A172 (cell line): ENCODE measurements around the gene LAIR1. TPM values are rescaled to one million over a fixed set of nuclear protein-coding genes. Genes with fewer than 3 reads are reported as not detected.

Experiments
- DNase-seq: peaks from one replicate; pipeline ENCODE4 v3.0.0-alpha.2; 2015; ENCODE audit warnings: low spot score
- total RNA-seq: library from RNA; depleted of rRNA; stranded (reverse); fragments of >200 nt; shearing (Covaris generic); gene quantifications from 2 replicates; pipeline ENCODE4 v1.2.3, GENCODE V29; 2014; rRNA removed

The LAIR1 gene
- total RNA-seq, 1 experiment from 2014 or later: not detected

DNA sequence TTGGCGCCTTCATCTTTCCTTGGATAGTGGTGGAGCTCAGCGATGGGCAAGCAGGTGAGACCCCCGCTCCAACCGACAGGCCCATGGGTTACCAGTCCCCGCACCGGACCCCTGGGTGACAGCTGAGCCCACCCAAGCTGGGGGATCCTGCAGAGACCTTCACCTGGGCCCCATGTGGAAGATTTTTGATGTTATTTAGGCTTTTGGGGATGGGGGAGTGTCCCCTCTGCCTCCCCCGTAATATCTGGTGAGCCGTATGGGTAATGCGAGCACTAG is 46.8 kb downstream of the LAIR1 start:
- DNase-seq: no peak

DNA sequence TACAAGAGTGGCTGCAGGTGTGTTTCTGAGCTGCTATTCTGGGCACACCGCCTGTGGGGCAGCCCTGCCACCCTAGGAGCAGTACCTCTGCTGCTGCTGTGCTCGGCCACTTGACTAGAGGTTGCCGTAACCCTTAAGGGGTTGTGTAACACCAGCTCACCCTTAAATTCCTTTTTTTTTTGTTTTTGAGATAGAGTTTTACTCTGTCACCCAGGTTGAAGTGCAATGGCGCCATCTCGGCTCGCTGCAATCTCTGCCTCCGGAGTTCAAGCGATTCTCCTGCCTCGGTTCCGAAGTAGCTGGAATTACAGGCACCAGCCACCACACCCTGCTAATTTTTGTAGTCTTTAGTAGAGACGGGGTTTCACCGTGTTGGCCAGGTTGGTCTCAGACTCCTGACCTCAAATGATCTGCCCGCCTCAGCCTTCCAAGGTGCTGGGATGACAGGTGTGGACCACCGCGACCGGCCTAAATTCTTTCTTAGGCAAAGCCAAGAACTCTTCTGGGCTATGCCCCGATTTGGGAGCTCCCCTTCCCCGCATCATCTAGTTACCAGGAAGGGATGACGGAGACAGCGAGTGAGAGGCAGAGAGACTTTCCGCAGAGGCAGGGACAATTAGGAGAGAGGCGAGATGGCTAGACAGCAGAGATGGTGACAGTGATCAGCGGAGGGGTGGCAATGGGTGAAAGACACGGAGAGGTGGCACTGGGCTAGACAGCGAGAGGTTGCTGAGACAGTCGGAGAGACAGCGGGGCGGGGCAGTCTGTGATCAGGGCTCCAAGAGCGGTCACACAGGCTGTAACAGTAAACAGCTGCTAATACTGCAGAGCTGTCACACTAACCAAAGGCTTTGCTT is 47.4 kb downstream of the LAIR1 start:
- DNase-seq: no peak

DNA sequence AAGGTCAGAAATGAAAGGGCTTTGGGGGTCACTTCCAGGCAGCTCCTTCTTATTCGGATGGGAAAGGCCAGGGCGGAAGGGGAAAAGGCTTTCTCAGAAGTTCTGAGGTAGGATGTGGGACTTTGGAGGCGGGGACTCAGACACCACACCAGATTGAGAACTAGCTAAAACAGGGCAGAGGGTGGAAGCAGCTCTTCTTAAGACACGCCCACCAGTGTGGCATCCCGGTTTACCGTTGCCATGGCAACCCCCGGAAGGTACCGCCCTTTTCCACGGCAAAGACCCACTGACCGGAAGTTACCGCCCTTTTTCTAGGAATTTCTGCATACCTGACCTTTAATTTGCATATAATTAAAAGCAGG is 48.0 kb downstream of the LAIR1 start:
- DNase-seq: peak; percentile 35

DNA sequence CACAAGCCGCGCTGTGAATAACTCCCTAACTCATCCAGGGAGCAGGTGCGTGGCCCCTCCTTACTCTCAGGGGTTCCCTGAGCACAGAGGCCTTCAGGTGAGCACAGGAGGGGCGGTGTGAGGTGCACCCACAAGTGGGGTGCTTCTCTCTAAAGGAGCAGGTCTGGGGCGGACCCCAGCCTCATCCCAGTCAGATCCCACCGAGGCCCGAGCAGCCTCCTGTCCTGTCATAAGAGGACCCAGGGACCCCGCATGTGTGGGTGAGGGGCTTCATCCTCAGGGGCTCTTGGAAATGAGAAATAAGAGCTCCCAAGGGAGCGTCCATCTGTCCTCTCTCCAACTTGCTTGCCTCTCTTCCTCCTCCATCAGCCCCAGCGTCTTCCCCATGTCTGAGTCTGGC is 48.8 kb downstream of the LAIR1 start:
- DNase-seq: no peak

DNA sequence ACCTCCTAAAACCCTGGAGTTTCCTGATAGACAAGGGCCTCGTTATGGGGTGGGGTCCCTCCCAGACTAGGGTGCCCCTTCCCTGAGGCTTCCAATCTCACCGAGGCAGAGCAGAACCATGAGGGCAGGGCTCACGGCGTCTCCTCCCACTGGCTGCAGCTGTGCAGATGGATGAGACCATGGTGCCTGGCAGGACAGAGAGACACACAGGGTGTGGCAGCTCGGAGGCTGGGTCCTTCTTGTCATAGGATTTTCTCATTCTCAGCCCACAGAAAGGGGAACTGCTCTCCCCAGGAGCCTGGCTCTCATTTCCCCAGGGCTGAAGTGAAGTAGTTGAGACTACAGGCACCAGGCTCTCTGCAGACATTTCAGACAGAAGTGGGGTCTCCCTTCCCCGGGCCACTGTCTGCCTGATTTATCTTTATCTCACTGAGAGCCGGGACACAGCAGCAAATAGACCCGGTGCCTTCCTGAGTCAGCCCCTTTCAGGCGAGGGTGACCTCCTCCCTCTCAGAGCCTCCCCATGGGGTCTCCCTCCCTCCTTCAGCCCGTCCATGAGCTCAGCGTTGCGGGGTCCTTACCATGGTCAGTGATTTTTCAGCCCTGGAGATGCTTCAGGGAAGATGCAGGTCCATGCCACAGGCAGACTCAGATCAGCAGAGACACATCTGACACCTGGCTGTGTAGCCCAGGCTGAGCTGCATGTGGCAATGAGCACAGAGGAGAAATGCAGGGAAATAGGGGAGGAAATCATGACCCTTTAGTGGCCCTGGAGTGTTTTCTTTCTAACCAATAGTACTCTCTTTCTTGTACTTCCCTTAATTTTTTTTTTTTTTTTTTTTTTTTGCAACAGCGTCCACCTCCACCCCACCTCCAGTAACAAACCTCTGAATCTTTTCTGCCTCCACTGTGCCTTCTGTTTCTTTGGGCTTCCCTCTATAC is 52.0 kb downstream of the LAIR1 start, which contains the start of gene LILRA5:
Gene LILRA5, minus strand, starts transcription at position 731 of the 942 bp plus-strand sequence. Its CDS starts 147 bp downstream, at position 584.
- no peak for DNase-seq

DNA sequence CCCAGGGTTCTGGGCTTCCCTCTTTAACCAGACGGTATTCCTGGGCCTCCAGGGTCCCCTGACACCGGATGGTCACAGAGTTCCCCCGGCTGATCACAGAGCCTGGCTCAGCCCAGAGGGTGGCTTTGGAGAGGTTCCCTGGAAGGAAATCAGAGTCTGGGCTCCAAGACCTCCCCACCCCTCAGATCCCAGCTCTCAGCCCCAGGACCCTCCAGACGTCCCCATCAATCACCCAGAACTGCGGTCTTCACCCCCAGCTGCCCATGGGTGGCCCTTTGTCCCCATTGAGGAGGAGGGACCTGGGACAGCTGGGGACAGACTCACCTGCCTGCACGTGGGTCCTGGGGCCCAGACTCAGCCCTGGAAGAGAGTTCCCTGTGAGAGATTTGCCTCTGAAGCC is 52.7 kb downstream of the LAIR1 start:
- no peak for DNase-seq

DNA sequence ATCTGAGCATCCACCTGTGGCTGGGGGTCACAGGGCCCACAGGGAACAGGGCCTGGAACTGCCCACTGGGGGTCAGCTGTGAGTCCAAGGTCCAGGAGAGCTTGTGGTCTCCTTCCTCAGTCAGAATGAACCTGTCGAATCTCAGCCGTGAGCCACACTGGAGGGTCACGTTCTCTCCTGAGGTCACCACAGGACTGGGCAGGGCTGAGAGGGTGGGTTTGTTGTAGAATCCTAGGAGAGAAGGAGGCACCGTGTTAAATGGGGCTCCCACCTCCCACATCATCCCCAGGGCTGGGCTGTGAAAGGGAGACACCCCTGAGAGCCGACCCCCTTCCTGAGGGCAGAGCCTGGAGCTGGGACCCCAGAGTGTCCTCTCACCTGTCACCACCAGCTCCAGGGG is 53.2 kb downstream of the LAIR1 start:
- no peak for DNase-seq

DNA sequence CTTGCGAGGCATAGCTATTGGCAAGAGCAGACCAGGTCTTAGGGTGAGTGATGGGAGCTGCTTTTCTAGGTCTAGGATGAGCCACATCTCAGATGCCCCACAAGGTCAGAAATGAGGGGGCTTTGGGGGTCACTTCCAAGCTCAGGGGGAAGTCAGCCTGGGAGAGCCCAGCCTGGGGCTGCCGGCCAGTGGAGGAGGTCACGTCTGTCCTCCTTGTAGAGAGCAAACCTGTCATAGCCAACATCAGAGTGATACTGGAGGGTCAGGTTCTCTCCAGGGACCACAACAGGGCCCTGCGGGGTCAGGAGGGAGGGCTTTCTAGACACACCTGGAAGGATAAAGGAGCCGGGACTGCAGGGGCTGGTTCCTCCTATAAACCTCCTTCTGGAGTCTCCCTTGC is 54.2 kb downstream of the LAIR1 start:
- no peak for DNase-seq

DNA sequence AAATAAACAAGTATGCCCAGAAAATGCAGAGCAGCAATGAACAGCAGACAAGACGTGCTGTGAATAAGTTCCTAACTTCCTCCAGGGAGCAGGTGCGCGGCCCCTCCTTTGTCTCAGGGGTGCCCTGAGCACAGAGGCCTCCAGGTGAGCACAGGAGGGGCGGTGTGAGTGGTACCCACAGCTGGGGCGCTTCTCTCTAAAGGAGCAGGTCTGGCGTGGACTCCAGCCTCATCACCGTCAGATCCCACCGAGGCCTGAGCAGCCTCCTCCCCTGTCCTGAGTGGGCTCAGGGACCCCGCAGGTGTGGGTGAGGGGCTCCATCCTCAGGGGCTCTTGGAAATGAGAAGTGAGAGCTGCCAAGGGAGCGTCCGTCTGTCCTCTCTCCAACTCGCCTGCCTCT is 54.9 kb downstream of the LAIR1 start:
- no peak for DNase-seq

DNA sequence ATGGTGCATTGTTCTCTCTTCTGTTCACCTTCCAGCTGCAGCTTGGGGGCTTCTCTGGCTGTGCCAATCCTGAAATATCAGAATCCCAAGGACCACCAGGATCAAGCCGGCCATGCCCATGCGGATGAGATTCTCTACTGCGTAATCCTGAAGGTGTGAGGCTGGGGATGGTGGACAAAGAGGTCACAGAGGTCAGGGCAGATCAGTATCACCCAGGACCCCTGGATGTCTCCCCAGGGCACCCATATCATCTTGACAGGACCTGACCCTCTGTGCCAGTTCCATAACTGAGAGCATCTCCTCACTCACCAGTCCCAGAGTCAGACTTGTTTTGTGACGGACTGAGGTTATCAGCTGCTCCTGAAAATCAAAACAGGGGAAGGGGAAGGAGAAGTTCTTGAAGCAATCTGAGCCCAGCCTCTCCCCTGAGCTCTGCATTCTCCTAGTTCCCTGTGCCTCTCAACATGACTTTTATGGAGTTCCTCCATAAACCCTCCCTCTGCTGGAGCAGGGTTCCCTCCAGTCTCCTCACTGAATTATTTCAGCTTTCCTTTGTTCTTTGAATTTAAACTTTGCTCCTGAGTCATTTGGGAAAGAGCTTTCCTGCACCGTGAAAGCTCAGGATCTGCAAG is 57.2 kb downstream of the LAIR1 start:
- no peak for DNase-seq

DNA sequence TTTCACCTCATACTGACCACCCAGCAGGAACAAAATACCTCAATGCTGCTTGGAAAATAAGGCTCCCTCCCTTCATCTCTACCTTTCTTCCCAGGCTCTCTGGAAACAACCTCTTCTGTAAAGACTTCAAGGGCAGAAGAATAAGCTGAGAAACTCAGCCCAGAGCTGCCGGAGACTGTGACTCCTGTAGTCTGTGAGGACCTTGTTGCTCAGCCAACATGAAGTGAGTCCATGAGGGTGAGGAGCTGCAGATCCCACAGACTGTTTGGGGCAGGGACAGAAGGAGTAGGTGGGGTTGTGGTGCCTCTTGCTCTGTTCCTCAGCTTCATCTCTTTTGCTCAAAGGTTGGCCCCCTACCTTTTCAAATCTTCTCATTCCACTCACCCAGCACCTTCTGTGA is 59.6 kb downstream of the LAIR1 start:
- no peak for DNase-seq

DNA sequence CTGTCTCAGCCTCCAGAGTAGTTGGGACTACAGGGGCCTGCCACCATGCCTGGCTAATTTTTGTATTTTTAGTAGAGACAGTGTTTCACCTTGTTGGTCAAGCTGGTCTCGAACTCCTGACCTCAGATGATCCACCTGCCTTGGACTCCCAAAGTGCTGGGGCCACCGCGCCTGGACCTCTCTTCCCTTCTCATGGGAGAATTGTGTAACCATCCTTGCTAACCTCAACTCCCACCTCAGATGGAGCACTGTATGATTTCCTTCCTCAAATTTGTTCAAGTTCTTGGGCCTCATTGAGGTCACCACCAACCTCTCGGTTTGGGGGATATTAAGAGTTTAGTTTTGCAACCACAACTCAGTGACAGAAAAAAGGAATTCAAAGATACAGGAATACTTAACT is 62.5 kb downstream of the LAIR1 start:
- no peak for DNase-seq

Other genes with a start within 250 kb of the LAIR1 start
- gene TFPT, start 249.3 kb downstream of the LAIR1 start, total RNA-seq: 49.9 and 53.8 TPM in 2 replicates
- gene PRPF31, start 249.2 kb downstream of the LAIR1 start, total RNA-seq: 135 and 162 TPM in 2 replicates
- gene CNOT3, start 227.2 kb downstream of the LAIR1 start, total RNA-seq: 21.1 and 25.5 TPM in 2 replicates
- gene LENG1, start 205.2 kb downstream of the LAIR1 start, total RNA-seq: 18.7 and 21.1 TPM in 2 replicates
- gene TMC4, start 191.8 kb downstream of the LAIR1 start, total RNA-seq: not detected in 2 replicates
- gene MBOAT7, start 175.4 kb downstream of the LAIR1 start, total RNA-seq: 405 and 408 TPM in 2 replicates
- gene TSEN34, start 173.6 kb downstream of the LAIR1 start, total RNA-seq: 222 and 277 TPM in 2 replicates
- 1,527 and 1,817 TPM in 2 replicates for gene RPS9, start 164.1 kb downstream of the LAIR1 start, total RNA-seq
- gene LILRB3, start 141.9 kb downstream of the LAIR1 start, total RNA-seq: not detected in 2 replicates
- gene LILRA6, start 122.1 kb downstream of the LAIR1 start, total RNA-seq: not detected in 2 replicates
- not detected in 2 replicates for gene LILRB5, start 107.7 kb downstream of the LAIR1 start, total RNA-seq
- gene LILRB2, start 83.8 kb downstream of the LAIR1 start, total RNA-seq: not detected in 2 replicates
- gene LILRA5, start 51.8 kb downstream of the LAIR1 start, total RNA-seq: not detected in 2 replicates
- gene LILRA4, start 25.8 kb downstream of the LAIR1 start, total RNA-seq: not detected in 2 replicates
- not detected in 2 replicates for gene TTYH1, start 50.5 kb upstream of the LAIR1 start, total RNA-seq
- gene LENG8, start 84.3 kb upstream of the LAIR1 start, total RNA-seq: 13.6 and 14.8 TPM in 2 replicates
- not detected in 2 replicates for gene LENG9, start 98.8 kb upstream of the LAIR1 start, total RNA-seq
- gene CDC42EP5, start 108.4 kb upstream of the LAIR1 start, total RNA-seq: 17.2 and 19.1 TPM in 2 replicates
- gene LAIR2, start 137.9 kb upstream of the LAIR1 start, total RNA-seq: not detected in 2 replicates
- not detected in 2 replicates for gene LILRA2, start 208.9 kb upstream of the LAIR1 start, total RNA-seq
- gene LILRA1, start 228.7 kb upstream of the LAIR1 start, total RNA-seq: not detected in 2 replicates